NT2/D1 (cell line): Measurements from ENCODE around the gene ADAMTSL2.

Source experiments
- DNase-seq: peaks from one replicate; pipeline ENCODE4 v3.0.0-alpha.2; 2011; ENCODE audit warnings: low read depth, low spot score
- H3K27me3 ChIP-seq: 2 replicates; pipeline ENCODE4 v1.6.0; 2011; ENCODE audit warnings: mild to moderate bottlenecking; ENCODE audit not compliant: insufficient read length, insufficient read depth
- H3K36me3 ChIP-seq: 2 replicates; pipeline ENCODE4 v1.6.1; 2011; ENCODE audit warnings: mild to moderate bottlenecking, low read length, mixed read lengths; ENCODE audit not compliant: insufficient read depth, insufficient read length
- H3K4me1 ChIP-seq: 2 replicates; pipeline ENCODE4 v1.5.1; 2011; ENCODE audit not compliant: insufficient read depth, insufficient read length
- H3K4me3 ChIP-seq: 2 replicates; pipeline ENCODE4 v1.5.1; 2011; ENCODE audit warnings: low read depth; ENCODE audit not compliant: insufficient read length
- H3K9ac ChIP-seq: 2 replicates; pipeline ENCODE4 v1.6.0; 2011; ENCODE audit warnings: low read depth; ENCODE audit not compliant: insufficient read length
- H3K9me3 ChIP-seq: 2 replicates; pipeline ENCODE4 v1.5.1; 2011; ENCODE audit warnings: mild to moderate bottlenecking, low read length; ENCODE audit not compliant: insufficient read depth
- SUZ12 ChIP-seq: IDR thresholded peaks from 2 replicates; pipeline ENCODE4 v1.6.1; 2011; ENCODE audit not compliant: insufficient read length, insufficient read depth; ENCODE audit errors: extremely low read depth
- YY1 ChIP-seq: IDR thresholded peaks from 2 replicates; pipeline ENCODE4 v1.6.1; 2011; ENCODE audit not compliant: insufficient read length, insufficient read depth
- ZNF274 ChIP-seq: IDR thresholded peaks from 2 replicates; pipeline ENCODE4 v1.6.1; 2011; ENCODE audit warnings: mild to moderate bottlenecking, low read depth, low read length

ADAMTSL2 gene

DNA sequence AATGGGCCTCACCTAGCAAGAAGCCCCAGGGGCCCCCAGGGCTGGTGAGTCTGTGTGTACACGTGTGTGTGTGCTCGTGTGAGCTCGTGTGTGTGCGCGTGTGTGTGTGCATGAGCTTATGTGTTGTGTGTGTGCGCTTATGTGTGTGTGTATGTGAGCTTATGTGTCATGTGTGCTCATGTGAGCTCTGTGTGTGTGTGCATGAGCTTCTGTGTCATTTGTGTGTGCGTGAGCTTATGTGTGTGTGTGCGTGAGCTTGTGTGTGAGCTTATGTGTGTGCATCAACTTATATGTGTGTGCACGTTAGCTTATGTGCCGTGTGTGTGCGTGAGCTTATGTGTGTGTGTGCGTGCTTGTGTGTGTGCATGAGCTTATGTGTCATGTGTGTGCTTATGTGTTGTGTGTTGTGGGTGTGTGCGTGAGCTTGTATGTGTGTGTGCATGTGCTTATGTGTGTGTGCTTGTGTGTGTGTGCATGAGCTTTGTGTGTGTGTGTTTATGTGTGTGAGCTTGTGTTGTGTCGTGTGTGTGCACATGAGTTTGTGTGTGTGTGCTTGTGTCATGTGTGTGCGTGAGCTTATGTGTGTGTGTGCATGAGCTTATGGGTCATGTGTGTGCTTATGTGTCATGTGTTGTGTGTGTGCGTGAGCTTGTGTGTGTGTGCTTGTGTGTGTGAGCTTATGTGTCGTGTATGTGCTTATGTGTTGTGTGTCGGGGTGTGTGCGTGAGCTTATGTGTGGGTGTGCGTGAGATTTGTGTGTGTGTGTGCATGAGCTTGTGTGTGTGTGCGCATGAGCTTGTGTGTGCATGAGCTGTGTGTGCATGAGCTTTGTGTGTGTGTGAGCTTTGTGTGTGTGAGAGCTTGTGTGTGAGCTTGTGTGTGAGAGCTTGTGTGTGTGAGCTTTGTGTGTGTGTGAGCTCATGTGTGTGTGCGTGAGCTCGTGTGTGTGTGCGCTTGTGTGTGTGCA is 38.9 kb upstream of the ADAMTSL2 start:
- no peak for TF ChIP-seq ZNF274
- TF ChIP-seq SUZ12 = no peak
- TF ChIP-seq YY1 = no peak
- Histone ChIP-seq H3K27me3 (peaks cover 2% of the 10 kb centered on the region), H3K4me1 (peaks cover 22% of the 10 kb centered on the region), H3K9me3 (no peaks in the 10 kb centered on the region), H3K9ac (no peak overlapping the region), H3K36me3 (no peaks in the 10 kb centered on the region), H3K4me3 (no peak overlapping the region)
- no peak for DNase-seq

- TF ChIP-seq ZNF274 (no peak), SUZ12 (no peak), YY1 (no peak)
- Histone ChIP-seq H3K27me3 (peaks cover 2% of the 10 kb centered on the region), H3K4me1 (peaks cover 17% of the 10 kb centered on the region), H3K4me3 (no peak overlapping the region), H3K36me3 (no peaks in the 10 kb centered on the region), H3K9ac (no peak overlapping the region), H3K9me3 (peaks cover 12% of the 10 kb centered on the region)
- DNase-seq = no peak
Measured at GRCh38 chr9:133496861-133497842, 37.4 kb upstream of the ADAMTSL2 start.

DNA sequence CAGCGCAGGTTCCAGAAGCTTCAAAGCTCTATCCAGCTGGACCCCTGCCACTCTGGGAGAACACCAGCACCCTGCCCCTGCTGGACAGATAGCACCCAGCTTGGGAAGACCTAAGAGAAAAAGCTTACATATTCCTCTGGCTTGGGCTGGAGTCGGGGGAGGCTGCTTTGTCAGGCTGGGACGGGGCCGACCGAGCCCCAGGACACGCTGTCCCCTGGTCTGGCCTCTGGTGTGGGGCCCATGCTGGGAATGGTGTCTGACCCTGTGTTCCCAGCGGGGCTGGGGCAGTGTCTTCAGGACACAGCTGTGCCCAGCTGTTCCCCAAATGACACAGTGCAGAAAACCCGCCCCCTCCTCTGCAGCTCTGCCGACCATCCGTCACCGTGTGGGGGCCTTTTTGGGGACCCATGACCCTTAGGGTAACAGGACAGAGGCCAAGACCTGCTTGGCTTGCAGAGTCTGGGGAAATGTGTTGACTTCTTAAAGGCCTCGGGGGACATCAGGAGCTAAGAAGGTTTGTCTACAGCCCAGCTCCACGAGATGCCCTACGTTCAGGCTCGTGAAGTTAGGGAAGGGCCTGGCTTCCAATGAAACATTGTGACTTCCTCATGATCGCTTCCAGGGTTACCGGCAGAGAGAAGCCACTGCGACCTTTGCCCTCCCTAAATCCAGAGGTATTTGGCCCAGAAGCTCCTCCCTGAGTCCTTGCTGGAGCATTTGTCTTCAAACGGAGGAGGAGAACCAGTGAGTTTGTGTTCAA is 35.2 kb upstream of the ADAMTSL2 start:
- peaks cover 20% of the 10 kb centered on the region for H3K9me3 ChIP-seq
- no peak overlapping the region for H3K9ac ChIP-seq
- no peak overlapping the region for H3K4me3 ChIP-seq
- TF ChIP-seq ZNF274 = no peak
- no peak for TF ChIP-seq YY1
- no peak for TF ChIP-seq SUZ12
- DNase-seq = no peak
- peaks cover 2% of the 10 kb centered on the region for H3K27me3 ChIP-seq
- H3K4me1 ChIP-seq = peaks cover 11% of the 10 kb centered on the region
- no peaks in the 10 kb centered on the region for H3K36me3 ChIP-seq

DNA sequence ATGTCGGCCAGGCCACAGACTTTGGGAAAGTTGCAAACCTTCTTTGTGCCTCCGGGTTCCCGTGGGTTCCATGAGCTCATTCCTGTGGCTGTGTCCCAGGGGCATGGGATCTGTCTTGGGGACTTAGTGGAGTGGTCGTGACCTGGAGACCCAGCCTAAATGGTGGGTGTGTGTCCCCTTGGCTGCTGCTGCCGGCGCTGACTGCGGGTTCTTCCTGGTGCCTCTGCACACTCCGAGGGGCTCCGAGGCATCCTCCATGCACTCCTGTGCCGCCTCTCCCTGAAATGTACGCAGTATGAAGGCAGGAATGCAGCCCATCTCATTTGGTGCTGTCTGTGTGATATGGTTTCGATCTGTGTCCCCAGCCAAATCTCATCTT is 34.6 kb upstream of the ADAMTSL2 start:
- H3K4me3 ChIP-seq = no peak overlapping the region
- H3K27me3 ChIP-seq = peaks cover 2% of the 10 kb centered on the region
- H3K36me3 ChIP-seq = no peaks in the 10 kb centered on the region
- H3K9me3 ChIP-seq = peaks cover 20% of the 10 kb centered on the region
- no peak for TF ChIP-seq SUZ12
- no peak for TF ChIP-seq YY1
- no peak for TF ChIP-seq ZNF274
- DNase-seq = no peak
- H3K4me1 ChIP-seq = peaks cover 11% of the 10 kb centered on the region
- H3K9ac ChIP-seq = no peak overlapping the region

- peaks cover 5% of the 10 kb centered on the region for H3K27me3 ChIP-seq
- TF ChIP-seq ZNF274 (no peak), YY1 (no peak), SUZ12 (no peak)
- peaks cover 20% of the 10 kb centered on the region for H3K9me3 ChIP-seq
Measured at GRCh38 chr9:133502112-133502511, 32.4 kb upstream of the ADAMTSL2 start.

GRCh38 chr9:133505186-133505830 is 29.2 kb upstream of the ADAMTSL2 start:
- DNase-seq = no peak
- H3K9ac ChIP-seq = no peak overlapping the region

More at GRCh38 chr9:133502112-133502511, 32.4 kb upstream of the ADAMTSL2 start:
- peaks cover 14% of the 10 kb centered on the region for H3K4me1 ChIP-seq
- no peak overlapping the region for H3K4me3 ChIP-seq
- no peaks in the 10 kb centered on the region for H3K36me3 ChIP-seq
- no peak overlapping the region for H3K9ac ChIP-seq
- DNase-seq = no peak

More at GRCh38 chr9:133505186-133505830, 29.2 kb upstream of the ADAMTSL2 start:
- Histone ChIP-seq H3K9me3 (peaks cover 20% of the 10 kb centered on the region), H3K4me1 (peaks cover 16% of the 10 kb centered on the region), H3K36me3 (no peaks in the 10 kb centered on the region), H3K27me3 (peaks cover 17% of the 10 kb centered on the region), H3K4me3 (no peak overlapping the region)
- no peak for TF ChIP-seq YY1
- no peak for TF ChIP-seq ZNF274
- TF ChIP-seq SUZ12 = no peak
